GM21381 (cell line): Measurements from ENCODE around the gene FANCG.

Source experiments
- ATAC-seq: cut with Tn5 transposase; IDR thresholded peaks from one replicate; pipeline ENCODE4 v1.9.1; 2021; ENCODE audit warnings: mild to moderate bottlenecking, moderate library complexity; ENCODE audit not compliant: unreplicated experiment

The FANCG gene

DNA sequence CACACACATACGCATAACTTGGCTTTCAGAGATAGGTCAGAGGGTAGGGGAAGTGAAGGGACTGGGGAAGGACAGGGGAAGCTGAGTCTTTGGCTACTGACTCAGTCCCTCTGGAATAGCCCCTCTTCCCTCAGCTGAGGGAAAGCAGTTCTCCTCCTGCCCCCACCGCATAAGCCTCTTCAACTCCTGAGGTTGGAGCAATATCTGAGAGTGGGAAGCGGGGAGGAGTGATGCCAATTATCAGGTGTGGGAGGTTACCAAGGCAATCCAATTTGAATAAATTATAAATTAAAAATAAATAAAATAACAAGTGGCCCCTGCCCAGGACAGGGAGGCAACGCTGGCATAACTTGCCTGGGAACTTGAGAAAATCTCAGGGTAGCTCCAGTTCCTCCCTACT is 24.8 kb upstream of the FANCG start:
- ATAC-seq: no peak

DNA sequence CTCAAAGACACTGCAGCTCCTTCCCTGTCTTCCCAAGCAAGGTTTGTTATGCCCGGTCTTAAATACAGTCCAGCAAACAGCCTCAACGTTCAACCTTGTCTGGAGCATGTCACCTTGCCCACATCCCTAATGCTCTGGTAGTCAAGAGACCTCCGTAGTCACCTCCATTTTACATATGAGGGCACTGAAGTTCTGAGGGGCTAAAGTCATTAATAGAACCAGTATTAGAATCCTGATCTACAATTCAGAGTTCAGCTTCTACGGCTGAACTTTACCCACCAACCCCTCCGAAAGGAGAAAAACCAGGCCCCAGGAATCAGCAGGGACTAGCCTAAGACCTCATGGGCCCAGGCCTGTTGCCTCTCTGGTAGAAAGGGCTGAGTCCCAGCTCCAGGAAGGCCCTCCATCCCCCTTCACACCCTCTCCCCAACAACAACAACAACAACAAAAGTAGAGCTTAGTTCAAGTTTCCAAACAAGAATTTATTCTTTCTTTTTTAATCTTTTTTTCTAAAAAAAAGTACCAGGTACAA is 24.0 kb upstream of the FANCG start:
- ATAC-seq: no peak

DNA sequence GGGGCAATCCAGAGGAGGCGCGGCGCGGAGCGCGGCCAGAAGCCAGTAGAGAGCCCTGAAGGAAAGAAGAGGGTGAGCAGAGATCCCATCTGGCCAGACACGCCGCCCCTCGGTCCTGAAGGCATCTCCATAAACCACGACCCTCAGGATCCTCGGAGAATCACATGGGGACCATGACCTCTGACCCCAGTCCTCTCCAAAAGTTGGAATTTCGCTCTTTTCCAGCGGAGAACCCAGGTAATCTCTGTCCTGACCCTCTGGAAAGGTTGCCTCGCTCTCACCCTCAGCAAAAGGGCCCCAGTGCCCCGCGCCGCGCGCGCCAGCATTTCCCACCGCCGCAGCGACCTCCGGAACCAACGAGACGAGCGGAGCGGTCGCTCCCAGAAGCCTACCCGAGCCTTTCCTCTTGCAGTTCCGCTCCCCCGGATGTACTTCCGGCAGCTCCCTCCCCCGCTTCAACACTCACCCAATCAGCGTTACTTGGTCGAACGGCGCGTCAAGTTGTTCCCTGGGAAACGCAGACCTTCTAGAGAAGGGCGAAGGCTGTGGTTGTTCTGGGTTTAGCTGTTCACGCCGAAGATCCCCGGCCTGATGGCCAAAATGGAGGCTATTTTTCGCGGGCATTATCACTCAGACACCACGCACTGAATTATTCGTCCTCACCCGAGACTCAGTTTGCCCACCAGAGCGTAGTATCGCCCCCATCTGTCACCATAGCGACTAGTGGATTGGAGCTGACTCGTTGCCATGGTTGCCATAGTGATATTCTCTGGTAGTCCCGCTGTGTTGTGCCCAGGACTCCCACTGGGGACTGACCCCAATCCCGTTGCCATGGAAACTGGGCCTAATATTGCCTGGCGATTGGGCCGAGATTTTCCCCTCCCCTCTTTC is 23.3 kb upstream of the FANCG start, which contains the start of gene STOML2:
TSS of gene STOML2 (minus strand) at position 363 of the 891 bp plus-strand sequence. CDS start at position 326, 37 bp downstream.
- ATAC-seq: peak; percentile 94

DNA sequence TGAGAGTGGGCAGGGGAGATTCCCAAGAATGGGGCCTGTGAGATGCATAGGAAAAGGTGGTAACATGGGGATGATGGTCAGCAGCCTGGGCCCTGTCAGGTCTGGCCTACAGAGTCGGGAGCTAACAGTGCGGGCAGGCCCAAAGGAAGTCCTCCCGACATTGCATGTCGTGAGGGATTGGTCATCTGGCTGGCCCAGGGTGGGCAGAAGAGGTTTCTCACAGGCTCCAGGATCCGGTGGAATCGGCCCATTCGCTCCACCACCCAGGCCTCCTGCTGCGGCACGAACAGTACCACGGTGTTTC is 22.7 kb upstream of the FANCG start:
- ATAC-seq: peak; percentile 17

DNA sequence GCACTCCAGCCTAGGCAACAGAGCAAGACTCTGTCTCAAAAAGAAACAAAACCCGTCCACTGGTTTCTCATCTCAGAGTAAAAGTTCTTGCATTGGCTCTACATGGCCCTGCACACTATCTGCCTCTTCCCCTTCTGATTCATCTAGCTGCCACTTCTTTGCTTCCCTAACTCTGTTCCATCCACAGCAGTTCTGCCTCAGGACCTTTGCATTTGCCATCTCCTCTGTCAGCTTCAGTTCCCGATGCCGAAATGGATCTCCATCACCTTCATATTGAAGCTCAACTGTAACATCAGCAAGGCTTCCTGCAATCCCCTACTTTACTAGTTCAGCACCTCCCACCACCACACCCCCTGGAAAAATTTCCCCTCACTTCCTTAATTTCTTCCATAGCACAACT is 17.8 kb upstream of the FANCG start:
- no peak for ATAC-seq

DNA sequence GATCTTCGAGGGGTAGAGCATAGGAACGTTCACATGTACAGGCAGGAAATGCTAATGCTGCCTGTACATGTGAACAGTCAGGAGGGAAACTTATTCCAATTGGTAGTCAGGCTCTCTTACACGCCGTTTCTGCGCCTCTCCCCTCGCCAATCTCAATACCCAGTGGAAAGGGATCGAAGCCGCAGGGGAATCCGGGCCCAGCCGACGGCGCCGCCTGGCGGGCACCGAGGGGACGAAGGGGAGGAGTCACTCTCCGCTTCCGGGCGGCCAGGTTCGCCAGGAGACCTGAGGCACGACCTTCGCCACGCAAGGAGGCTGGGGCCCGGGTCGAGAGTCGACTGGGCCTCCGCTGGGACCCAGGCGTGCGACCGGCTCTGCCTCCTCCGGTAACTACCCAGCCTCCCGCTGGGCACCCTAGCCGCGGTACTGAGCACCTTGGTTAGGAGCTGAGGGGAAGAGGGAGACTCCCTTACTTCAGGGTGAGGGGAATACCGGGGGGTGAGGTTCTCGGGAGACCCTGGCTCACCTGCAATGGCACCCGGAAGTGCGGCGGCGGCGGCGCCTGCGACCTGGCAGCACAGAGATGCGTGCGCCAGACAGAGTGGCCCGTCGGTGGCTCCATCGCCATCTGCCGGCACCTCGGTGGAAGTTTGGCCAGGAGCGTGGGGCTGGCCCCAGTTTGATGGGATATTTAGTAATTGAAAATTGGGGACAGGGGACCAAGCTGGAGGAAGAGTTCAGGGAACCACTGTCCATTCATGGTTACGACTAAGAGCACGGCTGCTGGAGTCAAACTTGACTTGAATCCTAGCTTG is 16.5 kb upstream of the FANCG start, which contains the start of gene PIGO:
TSS of gene PIGO (minus strand) at position 557 of the 815 bp plus-strand sequence. CDS start 1,026 bp downstream, outside the sequence.
- ATAC-seq: peak; percentile 90

DNA sequence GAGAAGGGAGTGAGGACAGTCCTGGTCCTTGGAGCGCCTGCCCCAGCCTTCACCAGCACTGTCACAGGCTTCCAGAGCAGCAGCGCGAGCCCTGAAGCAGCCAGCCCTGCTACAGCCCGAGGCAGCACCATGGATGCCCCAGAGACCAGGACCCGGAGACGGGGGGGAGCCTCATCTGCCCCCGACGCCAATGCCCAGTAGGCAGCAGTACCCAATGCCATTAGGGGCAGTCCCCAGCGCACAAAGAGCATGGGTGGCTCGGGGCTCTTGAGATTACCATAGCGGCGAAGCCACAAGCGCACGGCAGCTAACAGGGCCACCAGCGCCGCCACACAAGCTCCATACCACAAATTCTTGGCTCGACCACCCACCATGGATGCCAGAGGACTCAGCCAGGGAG is 11.8 kb upstream of the FANCG start:
- ATAC-seq: no peak

DNA sequence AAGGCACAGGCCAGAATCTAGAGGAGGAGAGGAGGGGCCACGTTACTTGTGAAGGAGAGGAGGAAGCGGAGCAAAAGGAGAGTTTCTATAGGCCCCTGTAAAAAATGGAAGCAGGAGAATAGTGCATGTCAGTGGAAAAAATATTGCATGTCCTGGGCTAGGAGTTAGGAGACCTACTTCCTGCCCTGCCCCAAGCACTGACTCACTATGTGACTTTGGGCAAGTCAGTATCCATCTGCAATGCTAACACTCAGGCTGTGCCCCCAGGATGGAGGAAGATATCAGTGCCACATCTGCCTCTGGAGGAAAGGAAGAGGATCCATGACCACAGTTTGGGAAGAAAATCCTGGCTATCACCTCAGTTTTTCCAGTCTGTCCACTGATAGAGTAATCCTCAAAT is 9.7 kb upstream of the FANCG start:
- ATAC-seq: no peak

DNA sequence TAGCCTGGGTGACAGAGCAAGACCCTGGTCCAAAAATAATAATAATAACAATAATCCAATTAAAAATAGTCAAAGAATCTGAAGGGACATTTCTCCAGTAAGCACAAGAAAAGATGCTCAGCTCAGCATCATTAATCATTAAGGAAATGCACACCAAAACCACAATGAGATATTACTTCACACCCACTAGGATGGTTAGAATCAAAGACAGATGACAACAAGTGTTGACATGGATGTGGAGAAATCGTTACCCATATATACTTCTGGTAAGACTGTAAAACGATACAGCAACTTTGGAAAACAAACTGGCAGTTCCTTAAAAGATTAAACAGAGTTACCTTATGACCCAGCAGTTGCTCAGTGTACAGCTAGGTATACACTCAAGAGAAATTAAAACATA is 5.3 kb upstream of the FANCG start:
- no peak for ATAC-seq

DNA sequence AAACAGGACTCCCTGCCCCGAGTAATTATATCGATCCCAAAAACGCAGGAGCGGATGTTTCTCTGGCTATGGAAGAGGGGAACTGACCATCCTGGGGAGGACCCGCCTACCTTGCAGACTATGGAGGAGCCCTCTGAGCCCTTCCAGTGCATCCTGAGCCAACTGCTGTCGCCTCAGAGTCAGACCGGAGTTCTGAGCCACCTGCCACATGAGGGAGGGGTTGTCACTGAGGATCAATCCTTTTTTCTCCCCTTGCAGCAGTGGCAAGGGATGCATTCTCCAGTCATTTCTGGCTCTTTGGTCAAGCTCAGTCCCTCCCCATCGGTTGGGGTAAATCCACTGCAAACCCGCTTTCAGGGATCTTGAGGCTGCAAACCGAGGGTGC is 709 bp downstream of the FANCG start:
- no peak for ATAC-seq

DNA sequence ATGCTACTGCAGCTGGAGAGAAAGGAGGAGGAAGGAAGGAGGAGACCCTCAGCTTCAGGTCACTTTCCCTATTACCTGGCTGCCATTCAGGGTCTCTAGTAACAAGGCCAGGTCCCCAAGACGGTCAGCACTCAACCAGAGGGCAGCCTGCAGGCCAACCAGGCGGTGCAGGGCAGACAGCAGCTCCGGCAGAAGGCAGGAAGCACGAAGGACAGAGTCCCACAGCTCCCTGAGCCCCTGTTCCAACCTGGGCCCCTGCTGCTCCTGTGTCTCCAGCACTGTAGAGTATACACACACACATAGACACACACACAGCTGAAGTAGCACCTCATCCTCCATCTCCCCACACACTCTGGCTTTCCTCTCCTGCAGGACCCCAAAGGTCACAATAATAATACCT is 1.7 kb downstream of the FANCG start:
- no peak for ATAC-seq

DNA sequence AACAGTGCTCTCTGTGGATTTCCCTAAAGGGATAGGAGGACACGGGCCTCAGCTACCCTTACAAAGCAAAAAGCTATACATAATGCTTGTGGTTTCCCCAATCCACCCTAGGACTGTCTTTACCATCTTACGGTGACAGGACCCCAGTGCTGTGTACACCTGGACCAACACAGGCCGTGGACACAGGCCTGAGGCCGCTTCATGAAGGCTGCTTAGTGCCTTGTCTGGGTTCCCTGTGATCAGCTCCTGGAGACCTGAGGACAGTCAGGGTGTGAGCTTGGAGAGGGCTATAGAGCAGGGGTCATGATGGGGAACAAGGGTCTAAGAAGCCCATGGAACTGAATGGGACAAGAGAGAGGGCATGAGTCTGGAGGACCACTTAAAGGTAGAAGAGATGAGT is 2.9 kb downstream of the FANCG start:
- ATAC-seq: no peak

DNA sequence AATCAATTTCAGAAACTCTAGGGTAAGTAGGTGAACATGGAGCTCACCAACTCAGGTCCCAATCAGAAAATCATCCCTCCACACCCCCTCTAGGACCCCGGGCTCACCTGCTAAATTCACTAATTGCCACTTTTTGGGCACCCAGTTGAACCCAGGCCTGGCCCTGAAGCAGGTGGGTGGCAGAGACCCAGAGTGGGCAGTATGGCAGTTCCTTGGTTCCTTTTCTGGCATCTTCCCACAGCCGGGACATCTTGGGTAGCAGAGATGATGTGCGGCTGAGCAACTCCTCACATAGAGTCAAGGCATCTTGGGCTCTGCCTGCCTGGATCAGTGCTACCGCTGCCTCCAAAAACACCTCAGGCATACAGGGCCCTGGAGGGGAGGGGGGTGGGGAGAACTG is 4.4 kb downstream of the FANCG start:
- ATAC-seq: no peak

DNA sequence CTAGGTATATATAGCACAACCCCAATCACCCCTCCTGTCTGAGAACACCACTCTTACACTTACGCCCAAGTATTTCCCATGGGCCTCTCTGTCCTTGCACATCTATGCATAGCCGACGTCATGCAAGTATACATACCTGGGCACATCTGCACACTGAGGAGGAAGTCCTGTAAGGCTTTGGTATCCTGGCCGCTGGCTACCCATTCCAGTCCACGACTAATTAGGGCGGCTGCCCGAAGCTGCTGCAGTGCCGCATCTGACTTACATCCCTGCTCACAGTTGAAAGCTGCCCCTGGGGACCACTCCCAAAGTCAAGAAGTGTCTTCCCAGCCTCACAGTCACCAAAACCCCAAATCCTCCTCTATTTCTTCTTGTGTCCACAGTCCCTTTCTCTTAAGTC is 5.0 kb downstream of the FANCG start:
- ATAC-seq: no peak

DNA sequence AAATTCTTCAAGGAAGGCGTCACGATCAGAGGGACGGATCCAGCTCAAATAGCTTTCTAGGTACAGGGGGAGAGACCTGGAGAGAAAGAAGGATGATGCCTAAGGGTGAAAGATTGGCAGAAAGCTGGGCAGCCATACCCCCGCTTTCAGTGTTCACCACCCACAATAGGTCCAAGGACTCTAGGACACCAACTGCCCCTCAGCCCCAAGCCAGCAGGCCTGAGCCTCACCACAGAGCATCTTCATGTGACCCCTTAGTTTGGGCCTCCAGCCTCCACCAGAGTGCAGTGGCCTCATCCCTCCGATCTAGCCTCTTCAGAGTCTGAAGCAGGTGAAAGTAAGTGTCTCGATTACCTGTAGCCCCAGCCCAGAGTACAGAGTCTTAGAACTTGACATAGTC is 5.6 kb downstream of the FANCG start:
- ATAC-seq: no peak

DNA sequence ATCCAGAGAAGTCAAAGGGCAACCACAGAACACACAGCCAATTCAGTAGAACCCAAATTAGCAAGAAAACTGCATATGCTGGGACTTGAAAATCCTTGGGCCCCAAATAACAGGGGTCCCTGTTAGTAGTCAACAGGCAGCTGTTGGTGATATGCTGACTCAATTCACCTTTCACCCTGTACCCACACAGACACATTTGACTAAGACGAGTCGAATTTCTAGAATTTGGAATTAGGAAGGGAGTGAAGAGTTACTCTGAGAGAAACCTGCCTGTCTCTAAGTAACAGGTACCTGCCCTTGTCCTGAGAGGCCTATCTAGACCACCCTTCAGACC is 6.5 kb downstream of the FANCG start:
- ATAC-seq: no peak

DNA sequence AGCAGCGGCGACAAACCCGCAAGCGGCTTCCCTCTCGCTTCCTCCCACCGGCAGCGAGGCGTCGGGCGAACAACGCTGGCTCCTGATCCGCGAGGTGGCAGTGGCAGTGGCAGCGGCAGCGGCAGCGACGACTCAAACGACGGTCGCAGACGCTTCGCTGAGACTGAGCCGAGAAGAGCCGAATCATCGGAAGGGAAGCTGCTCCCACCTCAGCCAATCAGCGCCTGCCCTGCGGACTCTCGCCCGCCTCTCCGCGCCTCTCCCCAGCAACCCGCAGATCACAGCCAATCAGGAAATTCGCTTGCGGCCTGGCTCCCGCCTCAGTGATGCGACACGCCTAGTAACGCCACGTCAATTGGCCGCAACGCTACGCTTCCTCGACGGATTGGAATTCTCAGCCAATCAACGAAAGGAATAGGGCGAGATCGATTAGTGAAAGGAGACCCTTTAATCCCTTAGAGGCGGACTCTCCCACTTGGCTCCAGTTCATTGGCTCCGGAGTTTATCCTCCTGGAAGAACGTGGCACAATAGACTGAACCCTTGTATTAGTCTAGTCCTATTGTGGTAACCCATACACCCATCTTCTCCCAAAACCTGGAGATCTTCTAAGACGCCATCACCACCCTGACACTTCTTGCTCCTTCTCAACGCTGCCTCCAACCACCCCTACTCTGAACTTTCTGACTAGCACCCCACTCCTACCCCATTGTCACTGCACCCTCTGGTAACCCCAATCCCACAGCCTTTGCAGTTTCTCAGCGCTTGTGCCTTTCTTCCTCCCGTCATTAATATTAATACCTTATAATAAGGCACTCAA is 7.1 kb downstream of the FANCG start, which contains the start of gene VCP:
TSS of gene VCP (minus strand) at position 165 of the 818 bp plus-strand sequence. CDS start 272 bp downstream, outside the sequence.
- peak; percentile 84 for ATAC-seq

DNA sequence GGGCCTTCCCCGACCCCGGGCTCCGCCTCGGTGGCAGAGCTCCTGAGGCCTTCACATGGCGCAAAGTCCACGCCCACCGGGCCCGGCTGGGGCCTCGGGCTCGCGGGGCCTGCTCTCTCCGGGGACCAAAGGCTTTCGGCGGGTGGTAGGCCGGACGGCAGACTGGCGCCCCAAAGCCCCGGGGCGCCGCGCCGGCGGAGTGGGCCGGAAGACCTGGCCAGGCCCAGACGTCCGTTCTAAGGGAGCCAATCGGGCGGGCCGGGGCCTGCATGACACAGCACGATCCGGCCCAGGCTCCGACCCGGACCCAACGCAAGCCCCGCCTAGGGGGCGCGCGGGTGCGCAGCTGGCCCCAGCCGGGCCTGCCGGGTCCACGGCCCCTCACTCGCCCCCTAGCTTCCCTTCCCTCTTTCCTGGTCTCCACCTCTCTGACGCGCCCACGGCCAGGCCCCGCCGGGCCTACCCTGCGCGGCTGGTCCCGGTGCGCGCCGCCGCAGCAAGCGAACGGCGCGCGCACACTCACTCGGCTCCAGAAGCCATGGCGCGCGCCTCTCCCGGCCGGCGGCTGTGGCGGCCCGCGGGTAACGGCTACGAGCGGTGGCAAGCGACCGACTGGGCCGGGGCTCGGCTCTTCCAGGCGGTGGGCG is 7.8 kb downstream of the FANCG start:
- ATAC-seq: peak; percentile 48

DNA sequence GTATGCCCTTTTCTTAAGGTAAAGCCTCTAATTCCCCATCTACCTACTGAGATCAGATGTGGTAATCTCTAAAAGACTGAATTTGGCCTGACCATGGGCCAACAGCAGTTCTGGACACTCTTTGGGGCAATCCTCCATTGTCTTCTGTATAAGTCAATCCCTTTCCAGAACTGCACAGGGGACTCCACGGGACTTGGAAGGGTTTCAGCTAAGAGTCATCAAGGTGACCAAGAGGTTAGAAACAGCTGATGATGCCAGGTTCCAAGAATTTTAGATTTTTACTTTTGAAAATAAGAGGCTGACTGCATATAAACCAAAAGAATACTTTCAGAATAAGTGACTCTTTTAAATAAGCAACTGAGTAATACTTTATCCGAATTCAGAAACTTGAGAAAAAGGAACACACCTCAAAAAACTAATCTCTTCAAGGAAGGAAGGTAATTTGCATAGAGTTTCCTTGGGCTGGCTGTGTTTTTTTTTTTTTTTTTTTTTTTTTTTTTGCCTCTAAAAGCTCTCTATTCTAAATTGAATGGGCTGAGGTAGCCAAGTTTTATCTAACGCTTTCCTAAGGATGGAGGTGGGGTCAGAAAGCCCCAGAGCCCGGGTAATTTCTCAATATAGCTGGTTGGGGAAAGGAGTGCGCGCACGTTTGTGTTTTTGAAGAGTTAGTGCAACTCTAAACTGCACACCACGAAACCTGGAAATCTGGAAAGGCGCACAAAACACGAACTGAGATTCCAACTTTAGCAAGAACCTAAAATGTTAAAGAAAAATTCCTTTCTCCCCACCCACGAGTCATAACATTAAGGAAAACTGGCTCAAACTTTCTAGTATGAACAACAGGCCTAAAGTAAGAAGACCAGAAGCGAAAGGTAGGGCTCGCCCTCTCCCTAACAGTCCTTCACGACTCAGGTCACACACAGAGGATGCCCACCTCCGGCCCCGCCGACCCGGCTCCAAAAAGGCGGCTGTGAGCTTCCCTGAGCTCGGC is 8.6 kb downstream of the FANCG start:
- ATAC-seq: no peak
